Measurements from ENCODE around the gene POLR3H.
A peak's percentile ranks its signal among the peaks of the same experiment; 100 is the strongest.

POLR3H gene

GRCh38 chr22:41571786-41572185, 27.5 kb upstream of the POLR3H start:
- Histone ChIP-seq H3K27me3 (no peaks in the 10 kb centered on the region), H3K9me3 (no peaks in the 10 kb centered on the region), H3K4me3 (no peak overlapping the region), H3K4me1 (peaks cover 0 to 56% (median 38%) of the 10 kb centered on the region in 4 donors), H3K36me3 (peaks cover 16 to 47% (median 31%) of the 10 kb centered on the region in 3 donors), H3K27ac (no peak overlapping the region)
- no peak for DNase-seq
- no peak for TF ChIP-seq CTCF (IDR thresholded peaks at IDR 0.05)
- intact Hi-C loops (cut with DNase I; ENCODE audit: low total_unique reads), result no loop called here

- TF ChIP-seq CTCF (IDR thresholded peaks at IDR 0.05), result no peak
- Histone ChIP-seq H3K36me3 (peaks cover 16 to 31% (median 20%) of the 10 kb centered on the region in 3 donors), H3K4me3 (no peak overlapping the region), H3K9me3 (no peaks in the 10 kb centered on the region), H3K27me3 (no peaks in the 10 kb centered on the region), H3K4me1 (peaks cover 0 to 65% (median 41%) of the 10 kb centered on the region in 4 donors), H3K27ac (peak overlapping the region; percentile 14 to 97)
- DNase-seq, result no peak
- intact Hi-C loops (cut with DNase I; ENCODE audit: low total_unique reads), result no loop called here
Measured at GRCh38 chr22:41570221-41570620, 26.0 kb upstream of the POLR3H start.

- Histone ChIP-seq H3K4me3 (no peak overlapping the region), H3K36me3 (peaks cover 16 to 20% (median 17%) of the 10 kb centered on the region in 3 donors), H3K27me3 (no peaks in the 10 kb centered on the region), H3K9me3 (no peaks in the 10 kb centered on the region), H3K27ac (peak overlapping the region; percentile 80 to 97), H3K4me1 (peaks cover 0 to 68% (median 44%) of the 10 kb centered on the region in 4 donors)
- TF ChIP-seq CTCF (IDR thresholded peaks at IDR 0.05), result no peak
- intact Hi-C loops (cut with DNase I; ENCODE audit: low total_unique reads), result no loop called here
- DNase-seq, result peak; percentile 43 to 91
Measured at GRCh38 chr22:41568811-41569210, 24.5 kb upstream of the POLR3H start.

GRCh38 chr22:41567512-41567768, 23.2 kb upstream of the POLR3H start:
- Histone ChIP-seq H3K27ac (peak overlapping the region; percentile 91 to 97), H3K9me3 (no peaks in the 10 kb centered on the region), H3K27me3 (no peaks in the 10 kb centered on the region), H3K4me1 (peaks cover 0 to 82% (median 49%) of the 10 kb centered on the region in 4 donors), H3K36me3 (peaks cover 8 to 11% (median 9%) of the 10 kb centered on the region in 3 donors), H3K4me3 (no peak overlapping the region)
- no peak for TF ChIP-seq CTCF (IDR thresholded peaks at IDR 0.05)
- DNase-seq, result no peak
- intact Hi-C loops (cut with DNase I; ENCODE audit: low total_unique reads), result no loop called here

GRCh38 chr22:41565403-41566054, 21.3 kb upstream of the POLR3H start:
- H3K4me3 ChIP-seq, result no peak overlapping the region
- DNase-seq, result peak; percentile 41 to 87
- H3K27ac ChIP-seq, result peak overlapping the region; percentile 91 to 97
- no peaks in the 10 kb centered on the region for H3K36me3 ChIP-seq
- intact Hi-C loops (cut with DNase I; ENCODE audit: low total_unique reads), result no loop called here
- no peaks in the 10 kb centered on the region for H3K27me3 ChIP-seq
- peaks cover 0 to 86% (median 54%) of the 10 kb centered on the region in 4 donors for H3K4me1 ChIP-seq
- H3K9me3 ChIP-seq, result no peaks in the 10 kb centered on the region
- no peak for TF ChIP-seq CTCF (IDR thresholded peaks at IDR 0.05)

GRCh38 chr22:41564563-41564962, 20.3 kb upstream of the POLR3H start:
- Histone ChIP-seq H3K27ac (peak overlapping the region; percentile 91 to 97), H3K9me3 (no peaks in the 10 kb centered on the region), H3K36me3 (no peaks in the 10 kb centered on the region), H3K27me3 (no peaks in the 10 kb centered on the region), H3K4me3 (no peak overlapping the region), H3K4me1 (peaks cover 0 to 86% (median 54%) of the 10 kb centered on the region in 4 donors)
- intact Hi-C loops (cut with DNase I; ENCODE audit: low total_unique reads), result no loop called here
- DNase-seq, result no peak
- TF ChIP-seq CTCF (IDR thresholded peaks at IDR 0.05), result no peak

Measured in tibial artery (tissue), 4 donors.